GM10266 (cell line): ENCODE results near the gene NEO1.

Experiments used
- DNase-seq: peaks from one replicate; pipeline ENCODE4 v3.0.0; 2012; ENCODE audit errors: extremely low spot score
- CTCF ChIP-seq: IDR thresholded peaks from 2 replicates; pipeline ENCODE4 v1.5.1; 2012; ENCODE audit warnings: mild to moderate bottlenecking, low read depth; ENCODE audit not compliant: control insufficient read depth, insufficient read depth; ENCODE audit errors: missing control alignments

Gene NEO1

GRCh38 chr15:73226093-73226814 lies 174.0 kb downstream of the NEO1 start:
- no peak for DNase-seq
- no peak for TF ChIP-seq CTCF

GRCh38 chr15:73227433-73228056 lies 175.3 kb downstream of the NEO1 start:
- no peak for DNase-seq

GRCh38 chr15:73228128-73228646 lies 175.9 kb downstream of the NEO1 start:
- no peak for DNase-seq
- no peak for TF ChIP-seq CTCF

More at GRCh38 chr15:73227433-73228056, 175.3 kb downstream of the NEO1 start:
- TF ChIP-seq CTCF = no peak

GRCh38 chr15:73231661-73232419 lies 179.6 kb downstream of the NEO1 start:
- DNase-seq = no peak
- no peak for TF ChIP-seq CTCF

- TF ChIP-seq CTCF = no peak
- no peak for DNase-seq
Observed at GRCh38 chr15:73232776-73233175, 180.5 kb downstream of the NEO1 start.

- DNase-seq = no peak
- no peak for TF ChIP-seq CTCF
Observed at GRCh38 chr15:73233623-73234022, 181.4 kb downstream of the NEO1 start.
